Fibroblast of skin of scalp (primary cell): ENCODE data around the gene MXD1.

Experiments used
- DNase-seq: peaks from one replicate; pipeline ENCODE4 v3.0.0-alpha.2; 2013

Gene MXD1

DNA sequence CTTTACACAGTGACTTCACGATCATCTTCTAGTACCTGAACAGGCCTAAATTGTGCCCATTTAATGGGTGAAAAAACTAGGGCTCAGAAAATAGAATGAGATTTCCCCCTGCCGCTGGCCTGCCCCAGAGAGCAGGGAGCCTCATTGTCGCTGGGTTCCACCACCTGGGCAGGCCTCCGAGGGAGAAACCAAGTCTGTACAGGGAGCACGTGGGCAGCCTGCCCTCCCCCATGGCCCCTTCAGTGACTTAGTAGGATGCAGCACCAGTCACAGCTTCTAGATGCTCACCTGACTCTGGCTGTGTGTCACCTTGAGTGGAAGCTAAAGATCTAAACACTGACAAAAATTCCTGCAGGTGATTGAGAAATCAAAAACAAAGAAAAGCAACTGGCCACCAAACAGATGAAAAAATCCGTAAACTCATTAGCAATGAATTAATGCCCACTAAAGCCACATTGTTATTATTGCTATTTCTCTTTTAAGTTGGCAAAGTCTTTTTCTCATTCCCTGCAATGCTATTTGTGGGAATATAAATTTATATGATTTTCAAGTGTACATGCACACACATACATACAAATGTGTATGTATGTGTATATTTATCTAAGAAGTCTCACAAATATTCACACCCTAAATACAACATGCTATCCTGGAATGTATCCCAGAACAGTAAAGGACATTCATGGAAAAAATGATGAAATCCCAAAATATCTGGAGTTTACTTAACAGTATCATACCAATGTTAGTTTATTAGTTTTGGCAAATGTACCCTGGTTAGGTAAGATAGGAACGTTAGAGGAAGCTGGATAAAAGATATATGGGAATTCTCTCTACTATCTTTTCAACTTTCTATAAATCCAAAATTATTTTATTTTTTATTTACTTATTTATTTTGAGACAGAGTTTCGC lies 65.2 kb downstream of the MXD1 start:
- peak; percentile 46 for DNase-seq

DNA sequence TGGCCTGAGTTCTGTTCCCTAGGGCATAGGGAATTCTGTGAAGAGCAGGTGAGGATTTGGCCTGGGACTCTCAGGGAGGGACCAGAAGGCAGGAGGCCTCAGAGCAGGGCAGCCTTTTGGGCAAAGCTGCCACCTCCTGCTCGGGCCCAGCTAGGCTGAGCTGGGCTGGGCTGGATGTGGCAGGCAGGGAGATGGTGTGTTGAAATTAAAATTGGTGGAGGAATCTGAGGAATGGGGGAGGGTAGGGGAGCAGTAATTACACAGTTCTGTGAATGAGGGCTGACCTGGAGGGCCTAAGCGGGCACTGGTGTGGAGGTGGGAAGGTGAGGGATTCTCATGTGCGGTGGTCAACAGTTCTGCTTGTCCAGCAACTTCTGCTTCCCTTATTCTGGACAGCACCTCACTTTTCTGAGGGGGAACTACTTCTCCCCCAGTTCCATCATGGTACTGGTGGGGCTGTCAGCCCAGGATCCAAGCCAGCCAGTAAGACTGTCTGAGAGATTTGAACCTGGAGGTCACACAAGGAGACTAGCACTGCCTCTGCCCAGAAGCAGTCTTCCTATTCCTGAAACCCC lies 68.6 kb downstream of the MXD1 start:
- no peak for DNase-seq

DNA sequence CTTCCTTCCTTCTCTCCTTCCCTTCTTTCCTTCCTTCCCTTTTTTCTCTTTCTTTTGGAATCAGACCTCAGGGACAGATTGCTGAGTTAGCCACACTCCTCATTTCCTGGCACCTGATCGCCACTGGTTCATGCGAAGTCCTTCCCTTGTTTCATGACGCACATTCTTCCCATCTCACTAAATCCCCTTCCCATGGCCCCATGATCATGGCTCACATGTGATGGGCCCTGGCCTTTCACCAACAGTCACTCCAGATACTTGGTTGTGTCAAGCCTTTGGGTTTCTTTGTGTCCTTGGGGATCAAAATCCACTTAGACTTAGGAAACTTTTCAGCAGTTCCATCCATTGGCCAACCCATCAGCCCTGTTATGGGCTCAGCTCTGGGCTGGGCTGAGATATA lies 70.3 kb downstream of the MXD1 start:
- DNase-seq, result no peak

DNA sequence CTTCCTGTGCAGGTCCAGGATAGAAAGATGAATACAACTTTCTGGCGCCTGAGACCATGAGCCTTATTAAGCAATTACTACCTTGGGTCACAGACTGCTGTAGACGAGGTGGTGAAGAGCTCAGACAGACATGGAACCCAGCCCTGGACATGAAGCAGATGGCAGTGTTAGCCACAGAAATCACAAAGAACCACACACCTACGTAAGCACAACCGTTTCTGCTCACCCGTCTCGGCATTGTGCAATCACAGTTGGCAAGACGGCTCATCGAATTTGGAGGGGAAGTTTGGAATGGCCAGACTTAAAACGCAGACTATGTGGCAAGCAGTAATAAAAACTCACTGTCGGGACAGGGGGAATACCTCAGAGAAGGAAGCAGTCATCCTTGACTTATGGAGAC lies 70.8 kb downstream of the MXD1 start:
- no peak for DNase-seq

DNA sequence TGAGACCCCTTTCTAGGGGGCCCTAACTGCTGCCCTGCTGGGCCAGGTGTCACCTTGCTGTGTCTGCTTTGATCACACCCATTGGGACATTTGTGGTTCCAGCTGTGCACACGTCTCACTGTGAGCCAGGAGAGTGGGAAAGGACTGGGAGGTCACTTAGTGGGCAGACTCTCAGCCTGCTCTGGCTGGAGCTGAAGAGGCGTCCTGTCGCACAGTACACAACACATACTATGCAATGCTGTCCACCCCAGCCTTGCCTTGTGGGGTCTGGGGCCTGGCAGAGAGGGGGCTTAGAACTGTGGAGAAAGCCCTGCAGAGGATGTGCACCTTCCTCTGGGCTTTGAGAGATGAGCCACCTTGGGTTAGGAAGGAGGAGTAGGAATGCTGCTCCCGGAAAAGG lies 71.8 kb downstream of the MXD1 start:
- no peak for DNase-seq

DNA sequence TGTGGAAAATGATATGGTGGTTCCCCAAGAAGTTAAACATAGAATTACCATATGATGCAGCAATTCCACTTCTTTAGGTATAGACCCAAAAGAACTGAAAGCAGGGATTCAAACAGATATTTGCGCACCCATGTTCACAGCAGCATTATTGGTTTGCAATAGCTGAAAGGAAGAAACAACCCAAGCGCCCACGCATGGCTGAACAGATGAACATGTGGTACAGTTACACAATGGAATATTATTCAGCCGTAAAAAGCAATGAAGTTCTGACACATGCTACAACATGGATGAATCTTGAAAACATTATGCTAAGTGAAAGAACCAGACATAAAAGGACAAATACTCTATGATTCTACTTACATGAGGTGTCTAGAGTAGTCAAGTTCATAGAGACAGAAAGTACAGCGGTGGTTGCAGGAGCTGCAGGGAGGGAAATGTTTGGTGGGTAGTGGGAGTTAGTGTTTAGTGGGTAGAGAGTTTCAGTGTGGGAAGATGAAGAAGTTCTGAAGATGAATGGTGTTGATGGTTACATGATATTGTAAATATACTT lies 73.3 kb downstream of the MXD1 start:
- DNase-seq, result no peak

DNA sequence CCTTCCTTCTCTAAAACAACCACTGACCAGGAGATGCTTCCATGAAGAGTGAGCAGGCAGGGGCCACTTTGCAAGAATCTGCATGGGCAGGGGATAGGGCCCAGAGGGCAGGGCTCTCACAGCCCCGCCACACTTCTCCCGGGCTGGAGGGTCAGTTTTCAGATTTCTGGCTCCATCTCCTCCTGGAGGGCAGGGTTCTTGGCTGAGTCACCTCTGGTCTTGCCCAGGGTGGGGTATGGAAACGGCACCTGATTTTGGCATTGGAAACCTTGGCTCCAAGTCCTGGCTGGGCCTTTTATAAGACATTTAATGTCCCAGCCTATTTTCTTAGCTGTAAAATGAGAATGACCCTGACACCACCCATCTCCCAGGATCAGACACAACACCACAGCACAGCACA lies 74.1 kb downstream of the MXD1 start:
- no peak for DNase-seq

DNA sequence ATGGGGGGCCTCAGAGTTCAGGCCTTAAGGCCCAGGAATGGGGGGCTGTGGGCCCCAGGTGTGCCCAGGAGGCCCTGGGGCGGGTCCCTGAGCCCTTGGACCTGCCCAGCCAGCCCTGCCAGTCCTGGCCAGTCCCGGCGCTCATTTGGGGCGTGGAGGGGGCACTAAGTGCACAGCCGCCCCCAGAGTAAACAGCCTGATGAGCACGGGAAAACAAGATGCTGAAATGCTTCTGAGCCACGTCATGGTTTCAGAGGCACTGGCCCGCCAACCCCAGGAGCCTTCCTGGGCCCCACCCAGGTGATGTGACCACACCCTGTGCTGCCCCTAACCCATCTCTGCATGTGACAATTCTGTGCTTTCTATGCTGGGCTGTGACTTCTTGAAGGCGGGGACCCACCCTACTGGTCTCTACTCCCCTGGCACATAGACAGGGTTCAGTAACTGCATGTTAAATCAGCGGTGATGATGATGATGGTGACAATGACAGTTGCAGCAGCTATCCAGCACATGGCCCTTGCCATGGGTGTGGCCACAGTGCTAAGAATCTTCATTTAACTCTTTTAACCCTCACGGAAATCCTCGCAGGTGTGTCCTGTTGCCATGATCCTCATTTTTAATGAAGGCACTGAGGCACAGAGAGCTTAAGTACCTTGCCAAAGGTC lies 74.7 kb downstream of the MXD1 start:
- DNase-seq, result no peak
